ENCODE measurements around the gene KRAS.

KRAS gene

GRCh38 chr12:25271486-25272098 lies 20.9 kb upstream of the KRAS start:
- Histone ChIP-seq H3K4me3 (ENCODE audit: low read depth, low read length) (no peak overlapping the region), H3K36me3 (no peaks in the 10 kb centered on the region), H3K9me3 (ENCODE audit: severe bottlenecking) (no peaks in the 10 kb centered on the region), H3K27me3 (ENCODE audit: insufficient read depth, low read depth, severe bottlenecking) (no peaks in the 10 kb centered on the region), H3K27ac (no peak overlapping the region)
- TF ChIP-seq CTCF (IDR thresholded peaks at IDR 0.05; ENCODE audit: low read depth, low read length) = no peak
- DNase-seq = no peak

- Histone ChIP-seq H3K4me3 (ENCODE audit: low read depth, low read length) (no peak overlapping the region), H3K9me3 (ENCODE audit: severe bottlenecking) (no peaks in the 10 kb centered on the region), H3K27ac (no peak overlapping the region), H3K36me3 (no peaks in the 10 kb centered on the region), H3K27me3 (ENCODE audit: insufficient read depth, low read depth, severe bottlenecking) (no peaks in the 10 kb centered on the region)
- no peak for TF ChIP-seq CTCF (IDR thresholded peaks at IDR 0.05; ENCODE audit: low read depth, low read length)
- DNase-seq = no peak
Measured at GRCh38 chr12:25269701-25270100, 19.0 kb upstream of the KRAS start.

GRCh38 chr12:25266497-25266896 lies 15.8 kb upstream of the KRAS start:
- no peak for TF ChIP-seq CTCF (IDR thresholded peaks at IDR 0.05; ENCODE audit: low read depth, low read length)
- Histone ChIP-seq H3K4me3 (ENCODE audit: low read depth, low read length) (no peak overlapping the region), H3K27ac (no peak overlapping the region), H3K27me3 (ENCODE audit: insufficient read depth, low read depth, severe bottlenecking) (no peaks in the 10 kb centered on the region), H3K36me3 (no peaks in the 10 kb centered on the region), H3K9me3 (ENCODE audit: severe bottlenecking) (no peaks in the 10 kb centered on the region)
- DNase-seq = no peak

- Histone ChIP-seq H3K27ac (no peak overlapping the region), H3K9me3 (ENCODE audit: severe bottlenecking) (no peaks in the 10 kb centered on the region), H3K27me3 (ENCODE audit: insufficient read depth, low read depth, severe bottlenecking) (no peaks in the 10 kb centered on the region), H3K36me3 (no peaks in the 10 kb centered on the region), H3K4me3 (ENCODE audit: low read depth, low read length) (no peak overlapping the region)
- no peak for TF ChIP-seq CTCF (IDR thresholded peaks at IDR 0.05; ENCODE audit: low read depth, low read length)
- no peak for DNase-seq
Measured at GRCh38 chr12:25264862-25265261, 14.1 kb upstream of the KRAS start.

- Histone ChIP-seq H3K36me3 (no peaks in the 10 kb centered on the region), H3K9me3 (ENCODE audit: severe bottlenecking) (no peaks in the 10 kb centered on the region), H3K4me3 (ENCODE audit: low read depth, low read length) (no peak overlapping the region), H3K27ac (no peak overlapping the region), H3K27me3 (ENCODE audit: insufficient read depth, low read depth, severe bottlenecking) (no peaks in the 10 kb centered on the region)
- DNase-seq = no peak
- no peak for TF ChIP-seq CTCF (IDR thresholded peaks at IDR 0.05; ENCODE audit: low read depth, low read length)
Measured at GRCh38 chr12:25264114-25264513, 13.4 kb upstream of the KRAS start.

- no peak for DNase-seq
- TF ChIP-seq CTCF (IDR thresholded peaks at IDR 0.05; ENCODE audit: low read depth, low read length) = no peak
- Histone ChIP-seq H3K4me3 (ENCODE audit: low read depth, low read length) (no peak overlapping the region), H3K27ac (no peak overlapping the region), H3K27me3 (ENCODE audit: insufficient read depth, low read depth, severe bottlenecking) (no peaks in the 10 kb centered on the region), H3K36me3 (no peaks in the 10 kb centered on the region), H3K9me3 (ENCODE audit: severe bottlenecking) (no peaks in the 10 kb centered on the region)
Measured at GRCh38 chr12:25263594-25263993, 12.9 kb upstream of the KRAS start.

Measured in WERI-Rb-1 (cell line).